Measurements from ENCODE around the gene RGMA. TPM values are rescaled to one million over a fixed set of nuclear protein-coding genes. Genes with fewer than 3 reads are reported as not detected.

Gene RGMA
- total RNA-seq: not detected in 2 replicates
- total RNA-seq (2013): 1.1 TPM
- not detected in 2 replicates for polyA plus RNA-seq
- under 0.01 TPM in 2 replicates for polyA minus RNA-seq

GRCh38 chr15:93088981-93089726, at the start of gene RGMA:
Gene RGMA, minus strand, starts transcription at chr15:93089211. Its CDS starts 279 bp downstream, at chr15:93088932.
- no peak for ATAC-seq (ENCODE audit: low read depth)
- Histone ChIP-seq H3K4me3 (ENCODE audit: control extremely low read depth in 1 of 5, extremely low read depth in 1 of 5, insufficient read depth in 1 of 5, low read depth in 2 of 5, low read length in 4 of 5) (peak within 1 kb of the TSS in 3 of 5 experiments; percentile 28 to 41 (median 38)), H3K4me1 (ENCODE audit: control insufficient read depth in 2 of 2, insufficient read depth in 2 of 2, low read length in 2 of 2) (peaks cover 17 to 18% of the 10 kb centered on the region in 2 donors), H3K9ac (ENCODE audit: low read length) (peak within 1 kb of the TSS; percentile 35), H3K27ac (ENCODE audit: low read length in 2 of 2) (no peak within 1 kb of the TSS), H3K9me3 (ENCODE audit: control extremely low read depth in 1 of 3, control insufficient read depth in 2 of 3, insufficient read depth in 1 of 3, low read length in 2 of 3) (peaks cover 0 to 6% (median 0%) of the 10 kb centered on the region in 3 donors), H2AFZ (ENCODE audit: insufficient read depth, low read depth, low read length, poor library complexity, severe bottlenecking) (peak within 1 kb of the TSS; percentile 39), H3K4me2 (replicated peaks; ENCODE audit: low read depth, low read length, poor library complexity, severe bottlenecking) (peak within 1 kb of the TSS; percentile 74), H4K20me1 (ENCODE audit: control insufficient read depth, insufficient read depth, low read length, poor library complexity, severe bottlenecking) (no peaks in the 10 kb centered on the region), H3K27me3 (replicated peaks in 1 of 4; ENCODE audit: control extremely low read depth in 1 of 4, control insufficient read depth in 3 of 4, insufficient read depth in 4 of 4, low read length in 3 of 4) (peaks cover 0 to 44% (median 35%) of the 10 kb centered on the region in 4 experiments), H3K36me3 (replicated peaks in 1 of 2; ENCODE audit: control extremely low read depth in 1 of 2, control insufficient read depth in 1 of 2, extremely low read depth in 1 of 2, insufficient read depth in 2 of 2, low read length in 1 of 2) (no peaks in the 10 kb centered on the region), H3K79me2 (ENCODE audit: control insufficient read depth, insufficient read depth, low read length) (no peaks in the 10 kb centered on the region)
- H3K27me3 Mint-ChIP-seq: peaks cover 59% of the 10 kb centered on the region
- DNase-seq: peak; percentile 7
- no peaks in the 10 kb centered on the region for H3K9me3 Mint-ChIP-seq (ENCODE audit: insufficient read depth)
- H3K4me1 Mint-ChIP-seq: peaks cover 20% of the 10 kb centered on the region
- intact Hi-C loops (cut with micrococcal nuclease): no loop called here
- TF ChIP-seq CTCF (IDR thresholded peaks at IDR 0.05) (no peak), EZH2 (IDR thresholded peaks at IDR 0.05; ENCODE audit: borderline replicate concordance, insufficient read depth, low read depth, low read length, poor library complexity, severe bottlenecking) (no peak)
- ChIA-PET POLR2A (no interaction called here), CTCF (interaction anchor here (1.5 kb wide), 1 partner anchor 13 kb away, joined by 3 read pairs; no protein-coding TSS in a partner anchor)
- 3% methylated on average over 63 of the region's 92 CpGs for WGBS (ENCODE audit: insufficient coverage)
- peak within 1 kb of the TSS; percentile 79 for H3K4me3 Mint-ChIP-seq
- H3K27ac Mint-ChIP-seq: no peak within 1 kb of the TSS

GRCh38 chr15:93136606-93137005, 47.6 kb upstream of the RGMA start:
- no peak overlapping the region for H3K27ac ChIP-seq (ENCODE audit: low read length in 2 of 2)
- CTCF ChIA-PET: no interaction called here
- no peak overlapping the region for H3K4me3 ChIP-seq (ENCODE audit: control extremely low read depth in 1 of 5, extremely low read depth in 1 of 5, insufficient read depth in 1 of 5, low read depth in 2 of 5, low read length in 4 of 5)
- H3K27me3 ChIP-seq (replicated peaks in 1 of 4; ENCODE audit: control extremely low read depth in 1 of 4, control insufficient read depth in 3 of 4, insufficient read depth in 4 of 4, low read length in 3 of 4): no peaks in the 10 kb centered on the region
- no peak overlapping the region for H3K27ac Mint-ChIP-seq
- no peaks in the 10 kb centered on the region for H3K9me3 Mint-ChIP-seq (ENCODE audit: insufficient read depth)
- no peaks in the 10 kb centered on the region for H4K20me1 ChIP-seq (ENCODE audit: control insufficient read depth, insufficient read depth, low read length, poor library complexity, severe bottlenecking)
- no peaks in the 10 kb centered on the region for H3K36me3 ChIP-seq (replicated peaks in 1 of 2; ENCODE audit: control extremely low read depth in 1 of 2, control insufficient read depth in 1 of 2, extremely low read depth in 1 of 2, insufficient read depth in 2 of 2, low read length in 1 of 2)
- H3K4me2 ChIP-seq (replicated peaks; ENCODE audit: low read depth, low read length, poor library complexity, severe bottlenecking): no peak overlapping the region
- no peak for ATAC-seq (ENCODE audit: low read depth)
- H3K27me3 Mint-ChIP-seq: peaks cover 8% of the 10 kb centered on the region
- intact Hi-C loops (cut with micrococcal nuclease): no loop called here
- no peaks in the 10 kb centered on the region for H3K9me3 ChIP-seq (ENCODE audit: control extremely low read depth in 1 of 3, control insufficient read depth in 2 of 3, insufficient read depth in 1 of 3, low read length in 2 of 3)
- no peaks in the 10 kb centered on the region for H3K79me2 ChIP-seq (ENCODE audit: control insufficient read depth, insufficient read depth, low read length)
- no peaks in the 10 kb centered on the region for H3K4me1 ChIP-seq (ENCODE audit: control insufficient read depth in 2 of 2, insufficient read depth in 2 of 2, low read length in 2 of 2)
- DNase-seq: no peak
- H3K4me3 Mint-ChIP-seq: no peak overlapping the region
- no peak overlapping the region for H2AFZ ChIP-seq (ENCODE audit: insufficient read depth, low read depth, low read length, poor library complexity, severe bottlenecking)
- H3K9ac ChIP-seq (ENCODE audit: low read length): no peak overlapping the region
- POLR2A ChIA-PET: no interaction called here
- WGBS (ENCODE audit: insufficient coverage): 86% methylated on average over 7 of the region's 7 CpGs
- H3K4me1 Mint-ChIP-seq: peaks cover 3% of the 10 kb centered on the region
- TF ChIP-seq CTCF (IDR thresholded peaks at IDR 0.05): no peak
- TF ChIP-seq EZH2 (IDR thresholded peaks at IDR 0.05; ENCODE audit: borderline replicate concordance, insufficient read depth, low read depth, low read length, poor library complexity, severe bottlenecking): no peak
